ENCODE data around the gene TCF4. TPM values are rescaled to one million over a fixed set of nuclear protein-coding genes. Genes with fewer than 3 reads are reported as not detected.
A peak's percentile ranks its signal among the peaks of the same experiment; 100 is the strongest.

Gene TCF4
- total RNA-seq, 6 experiments from 2014 or later: 50.4 to 71.1 (median 59.0) TPM

DNA sequence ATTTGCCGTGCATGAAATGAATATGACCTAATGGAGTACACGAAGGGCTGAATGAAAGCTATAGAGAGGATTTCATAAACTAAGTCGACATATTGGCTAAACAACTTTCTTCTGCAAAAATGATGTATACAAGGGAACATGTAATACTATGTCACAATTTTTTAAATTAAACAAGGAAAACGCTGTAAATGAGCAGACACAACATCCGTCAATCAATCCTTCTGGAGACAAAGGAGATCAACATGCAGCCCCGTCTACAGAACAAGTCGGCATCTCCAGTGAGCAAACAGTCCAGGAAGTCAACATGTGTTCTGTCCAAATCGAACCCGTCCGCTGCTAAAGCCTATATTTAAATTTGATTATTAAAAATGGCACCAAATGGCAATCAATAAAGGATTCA is 180.8 kb downstream of the TCF4 start:
- Mint-ChIP-seq H3K27me3 (ENCODE audit: insufficient read depth) (no peaks in the 10 kb centered on the region), H3K4me1 (ENCODE audit: low read depth) (peaks cover 53% of the 10 kb centered on the region), H3K27ac (peak overlapping the region; percentile 86), H3K9me3 (no peaks in the 10 kb centered on the region), H3K4me3 (peak overlapping the region; percentile 78; the same call in 1 of the 2 replicates), H3K36me3 (ENCODE audit: low read depth) (no peaks in the 10 kb centered on the region)
- TF ChIP-seq, protein P1, sequence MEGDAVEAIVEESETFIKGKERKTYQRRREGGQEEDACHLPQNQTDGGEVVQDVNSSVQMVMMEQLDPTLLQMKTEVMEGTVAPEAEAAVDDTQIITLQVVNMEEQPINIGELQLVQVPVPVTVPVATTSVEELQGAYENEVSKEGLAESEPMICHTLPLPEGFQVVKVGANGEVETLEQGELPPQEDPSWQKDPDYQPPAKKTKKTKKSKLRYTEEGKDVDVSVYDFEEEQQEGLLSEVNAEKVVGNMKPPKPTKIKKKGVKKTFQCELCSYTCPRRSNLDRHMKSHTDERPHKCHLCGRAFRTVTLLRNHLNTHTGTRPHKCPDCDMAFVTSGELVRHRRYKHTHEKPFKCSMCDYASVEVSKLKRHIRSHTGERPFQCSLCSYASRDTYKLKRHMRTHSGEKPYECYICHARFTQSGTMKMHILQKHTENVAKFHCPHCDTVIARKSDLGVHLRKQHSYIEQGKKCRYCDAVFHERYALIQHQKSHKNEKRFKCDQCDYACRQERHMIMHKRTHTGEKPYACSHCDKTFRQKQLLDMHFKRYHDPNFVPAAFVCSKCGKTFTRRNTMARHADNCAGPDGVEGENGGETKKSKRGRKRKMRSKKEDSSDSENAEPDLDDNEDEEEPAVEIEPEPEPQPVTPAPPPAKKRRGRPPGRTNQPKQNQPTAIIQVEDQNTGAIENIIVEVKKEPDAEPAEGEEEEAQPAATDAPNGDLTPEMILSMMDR (IDR thresholded peaks at IDR 0.05): no peak
- no peak for DNase-seq

DNA sequence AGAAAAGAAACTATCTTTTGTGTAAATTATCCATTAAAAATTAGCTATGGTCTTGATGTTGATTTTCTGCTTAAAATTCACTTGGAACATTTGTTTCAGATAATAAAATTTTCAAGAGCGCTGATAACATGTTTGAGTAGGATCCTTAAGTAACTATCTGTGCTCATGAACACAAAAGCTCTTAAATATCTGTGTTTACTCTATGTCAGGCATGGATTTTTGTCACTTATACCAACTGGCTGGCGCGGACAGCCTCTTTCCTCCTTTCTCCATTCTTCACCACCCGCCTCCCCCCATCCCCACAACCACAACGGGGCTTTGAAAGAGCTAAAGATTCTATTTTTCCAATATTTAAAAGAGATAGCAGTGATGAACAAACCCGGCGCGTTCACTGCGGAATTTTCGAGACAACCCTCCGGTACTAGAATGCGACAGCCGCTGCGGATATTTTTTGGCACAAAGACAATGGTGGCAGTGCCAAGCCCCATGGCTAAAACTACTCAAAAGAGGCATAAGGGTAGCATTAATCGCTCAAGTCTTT is 181.5 kb downstream of the TCF4 start:
- Mint-ChIP-seq H3K4me3 (peak overlapping the region; percentile 78), H3K4me1 (ENCODE audit: low read depth) (peaks cover 60% of the 10 kb centered on the region), H3K27me3 (ENCODE audit: insufficient read depth) (no peaks in the 10 kb centered on the region), H3K27ac (peak overlapping the region; percentile 86), H3K9me3 (no peaks in the 10 kb centered on the region), H3K36me3 (ENCODE audit: low read depth) (no peaks in the 10 kb centered on the region)
- DNase-seq: no peak
- TF ChIP-seq, protein P1 (IDR thresholded peaks at IDR 0.05): no peak

DNA sequence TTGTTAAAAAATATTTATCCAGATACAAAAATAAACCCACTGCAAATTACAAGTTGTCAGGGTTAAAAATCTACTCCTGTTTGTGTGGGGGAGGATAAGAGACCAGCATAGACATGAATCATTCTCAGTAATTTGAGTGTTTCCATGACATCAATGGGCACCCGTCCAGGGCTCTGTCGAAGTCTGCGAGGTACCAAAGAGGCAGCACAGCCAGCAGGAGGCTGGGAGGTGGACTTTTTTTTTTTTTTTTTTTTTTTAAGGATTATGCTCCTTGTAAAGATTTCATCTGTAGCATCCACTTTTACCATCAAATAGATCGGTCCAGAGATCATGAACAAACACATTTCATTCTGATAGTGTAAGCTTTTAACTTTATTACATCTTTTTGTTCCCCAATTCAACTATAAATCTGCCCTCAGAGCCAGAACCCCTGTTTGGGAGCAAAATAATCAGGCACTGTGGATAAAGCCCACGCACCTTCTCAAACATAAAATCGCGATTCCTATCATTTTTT is 182.0 kb downstream of the TCF4 start:
- peak overlapping the region; percentile 86 for H3K27ac Mint-ChIP-seq
- peaks cover 66% of the 10 kb centered on the region for H3K4me1 Mint-ChIP-seq (ENCODE audit: low read depth)
- H3K9me3 Mint-ChIP-seq: no peaks in the 10 kb centered on the region

DNA sequence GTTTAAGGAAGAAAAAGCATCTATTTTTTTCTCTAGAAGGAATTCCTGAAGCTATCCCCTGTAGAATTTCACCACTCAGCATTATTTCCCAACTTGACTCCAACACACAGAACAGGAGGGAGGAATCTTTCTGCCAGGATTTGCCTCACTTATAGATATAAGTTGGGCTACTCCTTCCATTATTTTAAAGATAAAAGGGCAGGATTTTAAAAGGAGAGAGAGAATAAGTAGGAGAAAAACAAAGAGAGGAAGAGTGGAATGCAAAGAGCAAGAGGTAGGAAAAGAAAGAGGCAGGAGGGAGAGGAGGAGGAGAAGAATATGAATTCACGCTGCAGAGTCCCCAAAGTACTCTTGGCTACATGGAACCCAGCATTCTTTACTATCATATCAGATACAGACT is 182.5 kb downstream of the TCF4 start:
- no peaks in the 10 kb centered on the region for H3K9me3 Mint-ChIP-seq
- H3K4me3 Mint-ChIP-seq: peak overlapping the region; percentile 78
- TF ChIP-seq, protein P1 (IDR thresholded peaks at IDR 0.05): no peak
- DNase-seq: no peak
- no peaks in the 10 kb centered on the region for H3K36me3 Mint-ChIP-seq (ENCODE audit: low read depth)
- H3K4me1 Mint-ChIP-seq (ENCODE audit: low read depth): peaks cover 71% of the 10 kb centered on the region
- H3K27me3 Mint-ChIP-seq (ENCODE audit: insufficient read depth): no peaks in the 10 kb centered on the region
- H3K27ac Mint-ChIP-seq: peak overlapping the region; percentile 86

More for the DNA sequence above, 182.0 kb downstream of the TCF4 start:
- H3K36me3 Mint-ChIP-seq (ENCODE audit: low read depth): no peaks in the 10 kb centered on the region
- no peaks in the 10 kb centered on the region for H3K27me3 Mint-ChIP-seq (ENCODE audit: insufficient read depth)
- peak overlapping the region; percentile 78 for H3K4me3 Mint-ChIP-seq
- DNase-seq: peak; percentile 94
- TF ChIP-seq, protein P1 (IDR thresholded peaks at IDR 0.05): peak; percentile 41

DNA sequence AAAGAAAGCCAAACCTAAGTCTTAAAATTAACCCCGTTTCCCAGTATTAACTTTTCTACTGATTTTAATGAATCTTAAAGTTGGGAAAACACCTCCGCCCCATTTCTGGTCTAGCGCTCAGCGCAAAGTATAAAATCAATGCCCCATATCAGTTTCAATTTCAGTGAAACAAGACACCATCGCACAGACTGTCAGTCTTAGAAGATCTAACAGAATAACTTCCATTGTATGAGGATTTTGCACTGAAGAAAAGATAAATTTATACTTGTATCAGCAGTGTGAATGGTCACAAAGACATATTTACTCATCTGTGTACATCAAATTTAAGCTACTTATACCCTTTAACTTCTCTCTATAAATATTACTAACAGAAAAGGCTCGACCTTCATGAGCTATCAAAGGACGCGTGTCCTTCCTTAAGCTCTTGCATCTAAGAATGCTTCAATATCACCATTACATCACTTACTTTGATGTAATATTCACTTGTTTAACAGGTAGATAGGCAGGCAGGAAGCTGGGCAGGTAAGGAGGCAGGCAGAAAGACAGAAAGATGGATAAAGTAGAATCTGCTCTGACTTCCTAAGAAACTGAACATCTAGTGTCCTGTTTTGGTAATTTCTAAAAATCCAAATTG is 183.0 kb downstream of the TCF4 start:
- Mint-ChIP-seq H3K9me3 (no peaks in the 10 kb centered on the region), H3K4me3 (peak overlapping the region; percentile 78), H3K27ac (peak overlapping the region; percentile 86), H3K27me3 (ENCODE audit: insufficient read depth) (no peaks in the 10 kb centered on the region), H3K4me1 (ENCODE audit: low read depth) (peaks cover 76% of the 10 kb centered on the region), H3K36me3 (ENCODE audit: low read depth) (no peaks in the 10 kb centered on the region)
- TF ChIP-seq, protein P1 (IDR thresholded peaks at IDR 0.05): no peak
- no peak for DNase-seq

Data from HFFc6 (cell line).